Pancreas (tissue), 10 donors: ENCODE measurements around the gene CXCL11. TPM values are rescaled to one million over a fixed set of nuclear protein-coding genes. Genes with fewer than 3 reads are reported as not detected.

ENCODE experiments used
- ATAC-seq, 4 donors: fragments of 200-7000 bp; cut with Tn5 transposase; one replicate each; pipeline versions ENCODE4 v1.8.0 to v1.9.1; 2020; ENCODE audit warnings: mild to moderate bottlenecking in 4 of 4, moderate library complexity in 4 of 4
- DNase-seq, 6 donors: peaks; one replicate each; pipeline ENCODE4 v3.0.0-alpha.2; 2020
- FAIRE-seq: peaks from 2 replicates; lab custom pipeline; 2012; peaks lifted over from hg19 to GRCh38; lab: Jason Lieb, UNC
- H3K27ac ChIP-seq, 4 donors: fragments of 200-600 bp; sonication (generic); 1 replicate in 3 of 4; 2 replicates in 1 of 4; pipeline versions ENCODE4 v1.5.0 to v1.8.0; 2020
- H3K27me3 ChIP-seq, 4 donors: fragments of 200-600 bp; one replicate each; pipeline ENCODE4 v1.8.0; 2021
- H3K36me3 ChIP-seq, 3 donors: fragments of 200-600 bp; sonication (generic) in 1 of 3; one replicate each; pipeline versions ENCODE4 v1.5.0 to v1.8.0; 2020 to 2021
- H3K4me1 ChIP-seq, 3 donors: fragments of 200-600 bp; one replicate each; pipeline ENCODE4 v1.8.0; 2021
- H3K4me3 ChIP-seq, 4 donors: fragments of 200-600 bp; sonication (generic) in 2 of 4; one replicate each; pipeline versions ENCODE4 v1.5.0 to v1.8.0; 2020 to 2021
- H3K9me3 ChIP-seq, 4 donors: fragments of 200-600 bp; one replicate each; pipeline ENCODE4 v1.8.0; 2021
- CTCF ChIP-seq, 4 donors: fragments of 200-600 bp; sonication (generic) in 3 of 4; IDR thresholded peaks; one replicate each; pipeline versions ENCODE4 v1.5.0 to v1.8.0; 2021; ENCODE audit warnings: antibody characterized with exemption in 4 of 4
- WGBS, 2 donors: extraction: QIAGEN DNeasy Blood & Tissue Kit; methylation state at CpG; one replicate each; pipeline ENCODE4 v1.1.7; 2013; 5-methylcytosine and 5-hydroxymethylcytosine counted together
- intact Hi-C, 3 donors: fragments of 100-400 bp; cut with DNase I; formaldehyde crosslinking; loops; one replicate each; pipeline versions ENCODE4 v1.11.1 to v1.14.2; 2022
- polyA plus RNA-seq, 2 donors: library from polyadenylated mRNA; stranded (reverse); fragments of 200-250 nt; gene quantifications; one replicate each; pipeline ENCODE4 v1.2.3, GENCODE V29; 2013
- total RNA-seq, 6 donors: library from RNA; stranded (reverse); fragmentation: NEBNext Ultra II Directional in 4 of 6; extraction: Animal tissue kit (Norgen Biotek cat#: 25700) in 4 of 6; gene quantifications; one replicate each; pipeline versions ENCODE4 v1.2.1 to v1.2.4, GENCODE V29; 2021 to 2023
- donor health status: healthy with polysubstance abuse.
- donor health status: DM: no; HTN: no; CAD: no; lungs with moderate emphysema.
- donor health status: DM: no; HTN: no; CAD: no.
- donor health status: control.
- donor health status: control.
- donor health status: Bipolar disorder and iron deficiency.
- donor health status: DM: yes; HTN: yes; CAD: no.
- donor health status: DM: no; HTN: no; CAD: no.
- donor health status: DM: no; HTN: no; CAD: no.
- donor health status: DM: yes; HTN: yes; CAD: no.

The CXCL11 gene
- total and polyA plus RNA-seq, 8 donors: 0.13 to 3.7 (median 1.4) TPM

GRCh38 chr4:76066546-76066945 is 30.7 kb upstream of the CXCL11 start:
- TF ChIP-seq CTCF (IDR thresholded peaks at IDR 0.05): no peak
- DNase-seq: peak in 1 of 6 donors; percentile 59
- 60 to 61% methylated on average over 3 of the region's 3 CpGs for WGBS, 2 donors
- Histone ChIP-seq H3K4me3 (no peak overlapping the region), H3K36me3 (no peaks in the 10 kb centered on the region), H3K9me3 (no peaks in the 10 kb centered on the region), H3K27me3 (no peaks in the 10 kb centered on the region), H3K27ac (no peak overlapping the region), H3K4me1 (no peaks in the 10 kb centered on the region)
- ATAC-seq: no peak
- intact Hi-C loops: loop anchor here in 2 of 3 donors (2.0 to 5.0 kb wide), 2 partner anchors 72 to 74 kb away; partner anchors contain the start of gene SDAD1 (in 1 of the 2)
- FAIRE-seq: no peak

GRCh38 chr4:76061982-76062381 is 26.1 kb upstream of the CXCL11 start:
- no peaks in the 10 kb centered on the region for H3K36me3 ChIP-seq
- WGBS, 2 donors: 75 to 78% methylated on average over 1 of the region's 1 CpG
- ATAC-seq: no peak
- H3K4me1 ChIP-seq: peaks cover 5 to 25% (median 24%) of the 10 kb centered on the region in 3 donors
- no peak for TF ChIP-seq CTCF (IDR thresholded peaks at IDR 0.05)
- intact Hi-C loops: no loop called here
- FAIRE-seq: no peak
- no peaks in the 10 kb centered on the region for H3K27me3 ChIP-seq
- H3K4me3 ChIP-seq: no peak overlapping the region
- H3K9me3 ChIP-seq: no peaks in the 10 kb centered on the region
- DNase-seq: no peak
- H3K27ac ChIP-seq: no peak overlapping the region

GRCh38 chr4:76061421-76061820 is 25.6 kb upstream of the CXCL11 start:
- ATAC-seq: no peak
- intact Hi-C loops: no loop called here
- Histone ChIP-seq H3K4me3 (no peak overlapping the region), H3K36me3 (no peaks in the 10 kb centered on the region), H3K27ac (no peak overlapping the region), H3K4me1 (peaks cover 5 to 25% (median 24%) of the 10 kb centered on the region in 3 donors), H3K9me3 (no peaks in the 10 kb centered on the region), H3K27me3 (no peaks in the 10 kb centered on the region)
- no peak for DNase-seq
- no peak for TF ChIP-seq CTCF (IDR thresholded peaks at IDR 0.05)
- 76 to 86% methylated on average over 1 of the region's 1 CpG for WGBS, 2 donors
- FAIRE-seq: no peak

GRCh38 chr4:76060506-76060905 is 24.6 kb upstream of the CXCL11 start:
- FAIRE-seq: no peak
- intact Hi-C loops: no loop called here

More at GRCh38 chr4:76060506-76060905, 24.6 kb upstream of the CXCL11 start:
- no peaks in the 10 kb centered on the region for H3K36me3 ChIP-seq
- no peaks in the 10 kb centered on the region for H3K27me3 ChIP-seq
- ATAC-seq (peak in 1 of 4 donors; percentile 38), DNase-seq (no peak)
- peaks cover 5 to 25% (median 24%) of the 10 kb centered on the region in 3 donors for H3K4me1 ChIP-seq
- H3K4me3 ChIP-seq: no peak overlapping the region
- H3K27ac ChIP-seq: peak overlapping the region in 1 of 4 donors; percentile 17
- H3K9me3 ChIP-seq: no peaks in the 10 kb centered on the region
- TF ChIP-seq CTCF (IDR thresholded peaks at IDR 0.05): no peak
